Activated naive CD8-positive, alpha-beta T cell treated with anti-CD3 and anti-CD28 coated beads, Interleukin-2, amount 50 U/mL, for 24 hours (primary cell): Measurements from ENCODE around the gene SLC25A21.
A peak's percentile ranks its signal among the peaks of the same experiment; 100 is the strongest.

ENCODE experiments used
- ATAC-seq: fragments of 150-1000 bp; cut with Tn5 transposase; one replicate; pipeline ENCODE4 v1.10.0; 2021
- DNase-seq: peaks from one replicate; pipeline ENCODE4 v3.0.0; 2021
- H3K27ac Mint-ChIP-seq: one replicate; pipeline ENCODE4 v1.8.0; 2021; ENCODE audit warnings: mild to moderate bottlenecking, mixed read lengths
- H3K27me3 Mint-ChIP-seq: one replicate; pipeline ENCODE4 v1.8.0; 2021; ENCODE audit warnings: mixed read lengths
- H3K36me3 Mint-ChIP-seq: one replicate; pipeline ENCODE4 v1.8.0; 2021; ENCODE audit warnings: low read depth, mixed read lengths
- H3K4me1 Mint-ChIP-seq: one replicate; pipeline ENCODE4 v1.8.0; 2021; ENCODE audit warnings: mixed read lengths
- H3K4me3 Mint-ChIP-seq: one replicate; pipeline ENCODE4 v1.8.0; 2021; ENCODE audit warnings: mild to moderate bottlenecking, moderate library complexity, mixed read lengths
- H3K9me3 Mint-ChIP-seq: one replicate; pipeline ENCODE4 v1.8.0; 2021; ENCODE audit warnings: mixed read lengths

The SLC25A21 gene

DNA sequence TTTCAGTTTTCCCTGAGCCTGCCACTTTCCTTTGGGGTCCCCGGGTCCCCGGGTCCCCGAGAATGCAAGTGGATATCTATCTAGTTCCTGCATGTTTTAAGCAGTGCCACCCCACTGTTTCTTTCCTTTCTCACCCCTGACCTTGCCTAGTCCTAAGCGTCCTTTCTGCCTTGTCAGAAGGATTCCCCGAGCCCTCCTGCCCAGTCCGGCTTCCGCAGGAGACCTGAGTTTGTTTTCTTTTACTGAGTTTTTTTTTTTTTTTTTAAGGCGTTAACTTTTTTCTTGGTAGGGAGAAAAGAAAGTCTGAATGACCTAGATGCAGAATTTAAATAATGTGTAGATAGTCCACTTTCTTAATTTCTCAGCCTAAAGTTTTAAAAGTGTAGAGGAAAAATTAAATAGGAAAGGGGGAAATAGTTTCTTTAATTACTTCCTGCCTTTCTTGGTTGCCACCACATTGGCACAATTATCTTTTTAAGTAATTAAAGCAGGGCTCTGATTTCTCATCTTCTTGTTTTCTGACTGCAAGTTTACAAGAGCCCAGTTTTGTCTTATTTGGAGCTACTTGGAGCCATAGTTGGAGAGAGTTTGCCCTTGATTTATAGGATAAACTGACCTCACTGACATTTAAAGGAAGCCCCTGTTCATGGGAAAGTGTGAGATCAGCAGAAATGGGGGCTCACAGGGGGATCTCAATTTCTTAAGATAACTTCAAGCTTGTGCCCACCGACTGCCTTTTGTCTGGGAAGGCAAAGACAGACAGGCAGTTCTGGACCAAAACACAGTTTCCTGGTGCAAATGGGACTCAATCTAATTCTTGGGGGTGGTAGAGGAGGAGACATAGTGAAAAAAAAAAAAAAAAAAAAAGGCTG lies 507.8 kb downstream of the SLC25A21 start:
- H3K36me3 Mint-ChIP-seq: peaks cover 7% of the 10 kb centered on the region
- ATAC-seq (no peak), DNase-seq (no peak)
- H3K4me1 Mint-ChIP-seq: peaks cover 29% of the 10 kb centered on the region
- H3K4me3 Mint-ChIP-seq: no peak overlapping the region
- no peak overlapping the region for H3K27ac Mint-ChIP-seq
- peaks cover 78% of the 10 kb centered on the region for H3K27me3 Mint-ChIP-seq
- peaks cover 3% of the 10 kb centered on the region for H3K9me3 Mint-ChIP-seq

GRCh38 chr14:36663404-36664321 lies 508.7 kb downstream of the SLC25A21 start:
- no peak for ATAC-seq
- no peak for DNase-seq
- Mint-ChIP-seq H3K27me3 (peaks cover 86% of the 10 kb centered on the region), H3K9me3 (peaks cover 3% of the 10 kb centered on the region), H3K4me1 (peaks cover 33% of the 10 kb centered on the region), H3K27ac (no peak overlapping the region), H3K4me3 (peak overlapping the region; percentile 32), H3K36me3 (peaks cover 11% of the 10 kb centered on the region)

DNA sequence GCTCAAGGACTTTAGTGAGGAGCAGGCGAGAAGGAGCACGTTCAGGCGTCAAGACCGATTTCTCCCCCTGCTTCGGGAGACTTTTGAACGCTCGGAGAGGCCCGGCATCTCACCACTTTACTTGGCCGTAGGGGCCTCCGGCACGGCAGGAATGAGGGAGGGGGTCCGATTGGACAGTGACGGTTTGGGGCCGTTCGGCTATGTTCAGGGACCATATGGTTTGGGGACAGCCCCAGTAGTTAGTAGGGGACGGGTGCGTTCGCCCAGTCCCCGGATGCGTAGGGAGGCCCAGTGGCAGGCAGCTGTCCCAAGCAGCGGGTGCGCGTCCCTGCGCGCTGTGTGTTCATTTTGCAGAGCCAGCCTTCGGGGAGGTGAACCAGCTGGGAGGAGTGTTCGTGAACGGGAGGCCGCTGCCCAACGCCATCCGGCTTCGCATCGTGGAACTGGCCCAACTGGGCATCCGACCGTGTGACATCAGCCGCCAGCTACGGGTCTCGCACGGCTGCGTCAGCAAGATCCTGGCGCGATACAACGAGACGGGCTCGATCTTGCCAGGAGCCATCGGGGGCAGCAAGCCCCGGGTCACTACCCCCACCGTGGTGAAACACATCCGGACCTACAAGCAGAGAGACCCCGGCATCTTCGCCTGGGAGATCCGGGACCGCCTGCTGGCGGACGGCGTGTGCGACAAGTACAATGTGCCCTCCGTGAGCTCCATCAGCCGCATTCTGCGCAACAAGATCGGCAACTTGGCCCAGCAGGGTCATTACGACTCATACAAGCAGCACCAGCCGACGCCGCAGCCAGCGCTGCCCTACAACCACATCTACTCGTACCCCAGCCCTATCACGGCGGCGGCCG lies 509.6 kb downstream of the SLC25A21 start:
- DNase-seq (no peak), ATAC-seq (no peak)
- H3K36me3 Mint-ChIP-seq: peaks cover 11% of the 10 kb centered on the region
- peaks cover 3% of the 10 kb centered on the region for H3K9me3 Mint-ChIP-seq
- peaks cover 89% of the 10 kb centered on the region for H3K27me3 Mint-ChIP-seq
- no peak overlapping the region for H3K27ac Mint-ChIP-seq
- peaks cover 33% of the 10 kb centered on the region for H3K4me1 Mint-ChIP-seq
- H3K4me3 Mint-ChIP-seq: peak overlapping the region; percentile 14

DNA sequence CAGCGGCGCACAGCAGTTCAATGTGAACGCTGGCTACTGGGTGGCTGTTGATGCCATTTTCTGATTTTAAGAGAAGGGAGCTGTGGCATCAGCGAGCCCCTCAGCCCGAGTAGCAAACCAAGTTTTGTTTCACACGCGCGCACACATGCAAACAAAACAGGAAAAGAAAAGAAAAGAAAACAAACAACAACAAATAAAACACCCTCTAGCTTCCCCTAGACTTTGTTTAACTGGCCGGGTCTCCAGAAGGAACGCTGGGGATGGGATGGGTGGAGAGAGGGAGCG lies 510.2 kb downstream of the SLC25A21 start:
- Mint-ChIP-seq H3K4me1 (peaks cover 35% of the 10 kb centered on the region), H3K27me3 (peaks cover 89% of the 10 kb centered on the region), H3K27ac (no peak overlapping the region), H3K9me3 (peaks cover 3% of the 10 kb centered on the region), H3K36me3 (peaks cover 11% of the 10 kb centered on the region), H3K4me3 (peak overlapping the region; percentile 14)
- ATAC-seq (no peak), DNase-seq (no peak)

- DNase-seq (no peak), ATAC-seq (peak; percentile 77)
- Mint-ChIP-seq H3K4me3 (peak within 1 kb of the TSS; percentile 14), H3K27me3 (peaks cover 91% of the 10 kb centered on the region), H3K36me3 (peaks cover 11% of the 10 kb centered on the region), H3K27ac (no peak within 1 kb of the TSS), H3K9me3 (peaks cover 3% of the 10 kb centered on the region), H3K4me1 (peaks cover 36% of the 10 kb centered on the region)
Measured at GRCh38 chr14:36661506-36662257, 510.7 kb downstream of the SLC25A21 start, which contains the start of gene PAX9. TSS of gene PAX9 (plus strand) at chr14:36661860. CDS start at chr14:36662090, 230 bp downstream.

GRCh38 chr14:36660736-36661505 lies 511.5 kb downstream of the SLC25A21 start:
- Mint-ChIP-seq H3K36me3 (peaks cover 11% of the 10 kb centered on the region), H3K4me3 (peak overlapping the region; percentile 3), H3K4me1 (peaks cover 41% of the 10 kb centered on the region), H3K9me3 (peaks cover 3% of the 10 kb centered on the region), H3K27ac (no peak overlapping the region), H3K27me3 (peaks cover 92% of the 10 kb centered on the region)
- ATAC-seq (no peak), DNase-seq (no peak)

DNA sequence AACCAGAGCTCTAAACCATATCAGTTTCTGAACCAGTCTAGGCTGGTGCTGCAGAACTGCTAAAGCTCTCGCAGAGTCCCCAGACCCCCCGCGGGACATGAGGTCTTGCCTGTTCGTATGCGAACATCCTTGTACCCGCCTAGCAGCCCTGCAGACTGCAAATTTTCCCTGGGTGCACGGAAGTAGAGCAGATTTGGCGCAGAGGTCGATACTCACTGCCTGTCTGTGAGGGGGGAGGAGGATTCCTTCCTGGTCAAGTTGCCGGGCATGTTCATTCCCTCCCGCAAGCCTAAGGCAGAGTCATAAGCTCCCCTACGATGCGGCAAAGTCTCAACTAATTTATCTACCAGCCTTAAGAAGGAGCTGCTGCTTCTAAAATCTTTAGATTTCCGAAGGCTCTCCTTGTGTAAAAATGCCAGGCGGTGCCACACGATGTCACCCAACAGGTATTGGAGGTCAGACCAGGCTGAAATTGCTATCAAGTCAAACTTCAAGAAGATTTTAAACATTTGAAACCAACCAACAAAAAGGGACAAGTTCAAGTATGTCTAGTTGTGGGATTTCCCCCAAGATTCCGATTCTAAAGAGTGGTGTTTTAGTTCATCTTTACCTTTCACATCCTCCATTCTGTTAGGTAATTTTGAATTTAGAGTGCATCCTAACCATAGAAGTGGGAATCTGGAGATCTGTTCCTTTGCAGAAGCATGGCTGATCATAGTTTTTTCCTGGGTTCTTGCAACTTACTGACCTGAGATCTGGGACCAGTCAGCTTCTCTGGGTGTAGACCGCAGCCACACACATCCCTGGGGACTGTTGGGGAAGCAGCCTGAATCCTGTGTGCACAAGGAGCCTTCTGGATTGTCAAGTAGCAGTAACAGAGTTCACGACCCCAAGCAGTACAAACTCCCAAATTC lies 512.3 kb downstream of the SLC25A21 start:
- peaks cover 47% of the 10 kb centered on the region for H3K4me1 Mint-ChIP-seq
- ATAC-seq (no peak), DNase-seq (no peak)
- H3K27me3 Mint-ChIP-seq: peaks cover 93% of the 10 kb centered on the region
- peaks cover 3% of the 10 kb centered on the region for H3K9me3 Mint-ChIP-seq
- peaks cover 16% of the 10 kb centered on the region for H3K36me3 Mint-ChIP-seq
- no peak overlapping the region for H3K27ac Mint-ChIP-seq
- H3K4me3 Mint-ChIP-seq: no peak overlapping the region

DNA sequence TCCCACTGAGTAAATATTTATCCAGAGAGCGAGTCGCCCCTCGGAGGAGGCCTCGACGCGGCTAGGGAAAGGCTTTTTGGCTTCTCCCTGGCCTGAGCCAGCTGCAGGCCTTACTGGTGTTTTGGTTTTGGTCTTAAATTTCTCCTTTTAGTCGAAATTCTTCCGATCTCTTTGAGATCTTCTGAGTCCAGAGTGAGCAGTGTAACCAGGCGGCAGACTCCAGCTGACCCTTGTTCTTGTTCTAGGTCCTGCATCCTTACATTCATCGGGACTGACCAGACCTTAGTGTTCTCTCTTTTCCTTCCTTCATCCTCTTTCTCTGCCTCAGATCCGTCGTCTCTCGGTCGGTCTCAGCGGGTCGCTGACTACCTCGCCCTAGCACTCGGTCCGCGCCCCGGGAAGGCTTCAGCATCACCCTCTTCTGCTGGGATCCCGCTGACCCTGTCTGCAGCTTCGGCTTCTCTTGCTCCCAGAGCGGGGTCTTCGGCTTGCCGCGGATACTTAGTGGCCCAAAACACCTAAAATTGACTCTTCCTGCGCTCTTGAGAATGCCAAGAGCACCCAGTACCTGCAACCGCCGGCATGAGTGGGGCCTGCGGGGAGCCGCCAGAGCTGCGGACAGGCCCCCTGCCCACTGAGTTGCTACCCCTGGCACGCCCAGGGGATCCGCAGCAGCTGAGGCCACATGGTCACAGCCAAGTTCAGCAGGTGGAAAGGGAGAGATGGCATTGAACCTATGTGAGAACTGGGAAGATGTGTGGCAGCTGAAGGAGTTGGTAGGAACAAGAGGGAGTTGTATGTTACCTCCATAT lies 513.2 kb downstream of the SLC25A21 start:
- peaks cover 40% of the 10 kb centered on the region for H3K4me1 Mint-ChIP-seq
- peak overlapping the region; percentile 11 for H3K27ac Mint-ChIP-seq
- H3K4me3 Mint-ChIP-seq: no peak overlapping the region

DNA sequence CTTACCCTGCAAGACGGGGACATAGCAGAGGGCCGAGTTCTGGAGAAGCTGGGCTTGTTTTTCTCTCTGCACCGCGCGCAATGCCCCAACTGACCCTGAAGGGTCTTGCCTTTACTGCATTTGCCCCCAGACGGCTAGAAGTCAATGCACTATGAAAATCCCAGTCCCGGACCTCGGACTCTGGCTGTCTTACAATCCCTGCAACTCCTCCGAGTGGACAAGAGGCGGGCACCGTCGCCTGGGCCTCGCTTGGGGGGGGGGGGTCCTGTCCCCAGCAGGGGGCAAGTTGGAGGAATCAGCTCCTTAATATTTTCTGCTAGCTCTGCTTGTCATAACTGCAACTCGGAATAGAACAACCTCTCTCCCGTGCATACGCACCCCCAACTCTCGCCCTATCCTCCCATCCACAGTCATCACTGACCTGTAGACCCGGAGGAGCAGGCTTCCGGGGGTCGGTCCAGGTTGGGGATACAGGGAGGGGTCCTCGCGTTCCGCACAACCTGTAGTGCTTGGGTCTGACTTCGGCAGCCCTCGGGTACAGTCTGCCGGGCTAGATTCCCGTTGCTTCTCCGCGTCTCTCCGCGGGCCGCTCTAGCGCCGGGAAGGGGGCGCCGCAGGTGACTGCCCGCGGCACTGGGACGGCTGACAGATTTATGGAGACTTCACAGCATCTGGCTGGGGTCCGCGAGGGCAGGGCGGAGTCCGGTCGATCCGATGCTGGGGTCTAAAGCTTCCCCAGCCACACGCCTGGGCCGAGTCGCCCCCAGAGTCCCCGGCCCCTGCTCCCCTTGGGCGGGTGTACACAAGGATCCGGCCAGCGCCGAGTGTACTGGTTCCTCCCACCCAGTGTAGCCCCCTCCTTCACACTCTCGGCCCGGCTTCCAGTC lies 514.0 kb downstream of the SLC25A21 start:
- Mint-ChIP-seq H3K36me3 (peaks cover 14% of the 10 kb centered on the region), H3K9me3 (peaks cover 3% of the 10 kb centered on the region), H3K27ac (no peak overlapping the region), H3K27me3 (peaks cover 92% of the 10 kb centered on the region), H3K4me3 (no peak overlapping the region), H3K4me1 (peaks cover 32% of the 10 kb centered on the region)
- no peak for DNase-seq
- ATAC-seq: no peak

More for the DNA sequence above, 513.2 kb downstream of the SLC25A21 start:
- DNase-seq: no peak
- H3K27me3 Mint-ChIP-seq: peaks cover 93% of the 10 kb centered on the region
- H3K36me3 Mint-ChIP-seq: peaks cover 16% of the 10 kb centered on the region
- peaks cover 3% of the 10 kb centered on the region for H3K9me3 Mint-ChIP-seq
- no peak for ATAC-seq

DNA sequence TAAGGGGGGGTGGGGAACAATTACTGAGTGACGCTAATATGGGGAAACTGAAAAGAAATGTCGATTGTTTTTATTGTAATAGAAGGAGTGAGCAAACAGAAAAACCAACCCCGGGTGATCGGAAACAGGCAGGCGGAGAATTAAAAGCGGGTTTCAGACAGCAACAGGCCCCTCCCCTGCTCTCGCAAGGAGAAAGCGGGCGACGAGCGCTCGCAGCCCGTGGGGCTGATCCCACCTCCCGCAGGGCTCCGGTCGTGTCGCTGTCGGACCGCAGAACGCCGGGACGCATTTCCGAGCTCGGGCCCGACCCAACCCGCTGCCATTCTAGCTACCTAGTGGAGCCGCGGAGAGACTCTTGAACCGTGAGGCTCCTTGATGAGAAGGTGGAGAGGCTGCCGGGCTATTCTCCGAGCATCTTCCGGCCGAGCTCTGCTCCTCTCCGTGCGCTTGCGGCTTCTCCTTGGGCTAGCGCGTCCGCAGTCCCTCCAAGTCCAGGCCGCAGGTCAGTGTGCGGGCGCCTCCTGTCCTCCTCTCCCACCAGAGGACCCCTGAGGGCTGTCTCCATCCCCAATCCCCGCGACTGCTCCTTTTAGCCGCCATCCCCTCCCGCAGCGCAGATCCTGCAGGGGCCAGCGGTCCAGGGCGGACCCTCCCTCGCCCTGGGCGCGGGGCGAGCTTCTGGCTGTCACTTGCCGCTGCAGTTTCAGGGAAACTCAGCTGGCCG lies 514.8 kb downstream of the SLC25A21 start:
- H3K27me3 Mint-ChIP-seq: peaks cover 93% of the 10 kb centered on the region
- ATAC-seq (no peak), DNase-seq (no peak)
- no peak overlapping the region for H3K4me3 Mint-ChIP-seq
- peaks cover 3% of the 10 kb centered on the region for H3K9me3 Mint-ChIP-seq
- H3K4me1 Mint-ChIP-seq: peaks cover 30% of the 10 kb centered on the region
- no peak overlapping the region for H3K27ac Mint-ChIP-seq
- H3K36me3 Mint-ChIP-seq: peaks cover 14% of the 10 kb centered on the region
